ENCODE measurements around the gene SLC6A6.

SLC6A6 gene

DNA sequence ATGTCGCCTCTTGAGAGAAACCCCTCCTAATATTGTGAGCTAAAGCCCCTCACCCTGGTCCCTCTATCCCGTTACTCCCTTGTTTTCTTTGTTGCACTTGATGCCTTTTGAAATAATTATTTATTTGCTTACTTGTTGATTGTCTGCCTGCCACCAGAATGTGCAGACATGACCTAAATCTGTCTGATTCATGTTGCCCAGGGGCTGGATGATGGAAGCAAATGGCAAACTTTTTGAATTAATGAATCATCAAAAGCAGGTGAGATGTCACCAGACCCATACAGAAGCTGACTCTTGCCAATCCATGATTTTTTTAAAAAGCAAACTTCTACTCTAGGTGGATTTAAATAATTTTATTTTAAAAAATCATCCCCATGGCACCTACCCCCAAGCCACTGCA lies 88.4 kb downstream of the SLC6A6 start:
- DNase-seq, result no peak

DNA sequence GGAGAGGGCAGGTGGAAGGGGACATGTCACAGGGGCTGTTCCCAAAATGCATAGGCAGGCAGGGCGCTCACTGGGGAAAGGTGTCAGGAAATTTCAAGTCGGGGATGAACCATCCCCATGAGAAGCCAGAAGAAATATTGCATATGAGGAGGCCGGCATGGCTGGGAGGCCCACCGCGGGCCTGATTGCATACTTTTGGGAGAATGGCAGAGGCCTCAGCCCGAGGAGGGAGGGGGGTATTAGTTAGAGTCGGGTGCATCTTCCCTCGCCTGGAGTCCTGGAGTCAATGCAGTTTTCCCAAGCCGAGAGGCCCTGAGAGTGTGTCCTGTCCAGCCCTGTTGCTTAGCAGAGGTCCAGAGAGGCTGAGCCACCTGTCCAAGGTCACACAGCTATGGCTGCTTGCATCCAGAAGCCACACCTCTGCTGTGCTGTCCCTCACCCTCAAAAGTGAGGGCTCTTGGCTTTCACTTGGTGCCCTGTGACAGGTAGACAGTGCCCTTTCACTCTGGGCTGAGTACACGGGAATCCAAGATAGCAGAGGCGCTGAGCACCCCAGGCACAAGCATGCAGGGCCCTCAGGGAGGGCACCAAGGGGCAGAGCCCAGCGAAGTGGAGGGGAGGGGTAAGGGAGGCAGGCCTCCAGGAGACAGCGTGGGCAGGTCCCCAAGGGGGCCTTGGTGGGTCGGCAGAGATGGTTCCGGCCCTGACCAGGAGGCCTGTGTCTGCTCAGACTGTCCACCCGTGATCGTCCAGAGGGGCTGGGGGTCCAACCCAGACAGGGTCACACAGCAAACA lies 89.2 kb downstream of the SLC6A6 start:
- no peak for DNase-seq

DNA sequence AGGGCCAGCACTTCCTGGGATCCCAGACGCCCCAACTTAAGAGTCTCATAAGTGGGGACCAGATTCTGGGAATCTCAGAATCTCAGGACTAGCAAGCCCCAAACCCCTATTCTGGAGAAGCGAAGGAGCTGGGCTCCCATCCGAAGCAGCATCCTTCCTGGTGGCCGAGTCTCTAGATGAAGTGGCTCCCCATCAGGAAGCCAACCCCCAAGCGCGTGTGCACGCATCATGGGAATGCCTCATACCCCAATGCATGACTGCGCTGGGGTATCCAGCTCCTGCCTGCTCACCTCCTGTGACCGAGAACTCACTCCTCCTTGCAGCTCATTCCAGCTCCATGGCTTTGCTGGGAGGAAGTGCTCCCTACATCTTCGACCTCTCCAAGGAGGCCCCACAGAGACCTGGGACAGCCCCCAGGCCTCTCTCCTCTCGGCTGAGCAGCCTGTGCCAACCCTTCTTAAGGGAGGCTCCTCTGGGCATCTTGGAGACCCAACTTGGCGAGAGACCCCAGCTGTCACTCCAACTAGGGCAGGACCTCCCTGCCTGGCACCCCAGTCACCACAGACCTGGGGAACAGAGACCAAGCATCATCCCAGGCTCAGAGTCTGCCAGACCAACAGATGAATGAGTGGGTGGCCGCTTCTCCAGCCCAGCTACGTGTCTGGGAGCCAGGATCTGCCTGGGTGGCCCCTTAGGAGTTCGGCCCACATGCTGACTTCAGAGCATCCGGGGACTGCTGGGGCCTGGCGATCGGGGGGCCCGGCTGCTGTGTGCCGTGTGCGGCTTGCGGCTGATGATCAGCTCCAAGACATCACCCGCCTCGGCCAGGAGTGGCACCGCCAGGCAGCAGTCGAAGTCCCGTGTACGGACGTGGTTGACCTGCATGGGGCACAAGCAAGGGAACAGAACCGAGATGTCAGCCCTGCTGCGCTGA lies 90.8 kb downstream of the SLC6A6 start:
- DNase-seq, result no peak

DNA sequence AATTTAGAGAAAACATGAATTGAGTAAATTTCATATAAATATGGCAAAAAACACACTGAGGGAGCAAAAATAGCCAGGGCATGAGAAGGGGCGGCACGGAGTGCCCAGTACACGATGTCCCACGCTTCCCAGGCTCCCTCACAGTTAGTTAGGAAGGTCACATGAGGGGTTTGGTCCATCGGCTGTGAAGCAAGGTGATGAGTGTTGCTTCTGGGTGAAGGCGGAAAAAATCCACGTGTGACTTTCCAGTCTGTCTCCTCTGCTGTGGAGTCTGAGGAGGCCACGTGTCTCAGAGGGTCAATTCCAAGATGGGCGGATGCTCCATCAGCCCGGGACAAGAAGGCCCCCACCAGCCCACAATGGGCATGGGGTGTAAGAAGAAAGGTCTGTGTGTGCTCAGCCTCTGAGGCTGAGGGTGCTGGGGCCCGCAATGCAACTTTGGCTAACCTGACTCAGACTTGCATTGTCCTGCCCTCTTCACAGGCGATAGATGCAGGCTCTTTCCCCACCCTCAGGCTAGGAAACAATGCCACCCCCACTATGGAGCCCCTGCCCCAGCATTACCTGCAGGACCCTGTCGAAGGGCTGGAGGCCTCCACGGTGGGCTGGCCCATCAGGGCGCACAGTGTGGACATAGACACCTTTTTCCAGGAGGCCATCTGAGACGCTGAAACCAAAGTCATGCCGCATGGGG lies 92.0 kb downstream of the SLC6A6 start:
- no peak for DNase-seq

DNA sequence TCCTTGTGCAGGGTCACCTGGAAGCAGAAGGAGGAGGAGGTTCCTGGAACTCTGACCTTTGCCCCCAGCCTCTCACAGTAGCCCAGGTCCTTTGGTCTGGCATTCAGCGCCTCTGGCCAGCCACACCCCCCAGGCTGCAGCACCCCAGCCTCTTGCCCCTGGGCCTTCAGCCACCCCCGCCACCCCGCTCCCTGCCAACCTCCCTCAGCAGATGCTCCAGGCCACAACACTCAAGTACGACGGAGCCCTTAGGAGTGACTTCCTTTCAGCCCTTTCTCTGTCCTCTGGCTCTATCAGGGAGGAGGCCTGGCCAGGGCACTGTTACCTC lies 92.5 kb downstream of the SLC6A6 start:
- no peak for DNase-seq

DNA sequence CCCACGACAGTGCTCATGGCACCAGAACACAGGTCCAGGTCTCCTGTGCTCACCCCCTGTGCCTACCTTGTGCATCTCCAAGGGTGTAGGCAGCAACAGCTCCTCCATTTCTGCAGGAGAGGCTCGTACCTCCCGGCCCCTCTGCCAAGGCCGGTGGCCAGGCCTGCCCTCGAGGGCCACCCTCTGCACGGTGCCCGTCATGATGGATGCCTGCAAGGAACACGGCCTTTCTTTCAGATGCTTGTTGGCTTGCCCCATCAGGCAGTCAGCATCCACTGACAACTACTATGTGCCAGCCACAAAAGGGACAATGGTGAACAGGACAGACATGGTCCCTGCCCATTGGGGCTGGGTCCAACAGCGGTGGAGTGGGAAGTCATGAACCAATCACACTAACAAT lies 93.9 kb downstream of the SLC6A6 start:
- DNase-seq, result no peak

DNA sequence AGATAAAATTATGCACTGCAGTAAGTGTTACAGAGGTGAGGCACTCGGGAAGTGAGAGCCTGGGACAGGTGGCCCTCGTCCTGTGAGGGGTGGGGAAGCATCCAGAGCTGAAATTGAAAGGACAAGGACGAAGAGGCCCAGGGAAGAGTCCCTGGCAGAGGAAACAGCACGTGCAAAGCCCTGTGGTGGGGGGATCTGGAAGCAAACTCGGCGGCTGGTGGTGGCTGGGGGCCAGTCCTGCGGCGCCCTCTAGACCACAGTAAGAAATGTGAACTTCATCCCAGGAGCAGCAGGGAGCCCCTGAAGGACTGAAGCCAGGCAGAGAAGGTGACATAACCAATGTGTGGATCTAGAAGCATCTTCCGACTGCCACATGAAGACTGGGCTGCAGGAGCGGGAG lies 94.9 kb downstream of the SLC6A6 start:
- DNase-seq, result no peak

DNA sequence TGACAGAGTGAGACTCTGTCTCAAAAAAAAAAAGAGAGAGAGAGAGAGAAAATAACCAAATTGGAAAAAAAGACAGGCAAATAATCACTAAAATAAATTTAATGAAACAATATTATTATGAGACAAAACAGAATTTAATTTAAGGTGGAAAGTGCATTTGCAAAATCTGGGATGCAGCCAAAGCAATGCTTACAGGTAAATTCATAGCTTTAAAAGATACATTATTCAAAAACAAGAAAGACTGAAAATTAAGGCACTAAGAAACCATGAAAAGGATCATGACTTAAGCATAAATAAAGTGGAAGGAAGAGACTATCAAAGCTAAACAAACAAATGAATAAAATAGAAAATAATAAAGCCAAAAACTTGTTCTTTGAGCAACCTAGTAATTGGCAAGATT lies 100.1 kb downstream of the SLC6A6 start:
- DNase-seq, result no peak

DNA sequence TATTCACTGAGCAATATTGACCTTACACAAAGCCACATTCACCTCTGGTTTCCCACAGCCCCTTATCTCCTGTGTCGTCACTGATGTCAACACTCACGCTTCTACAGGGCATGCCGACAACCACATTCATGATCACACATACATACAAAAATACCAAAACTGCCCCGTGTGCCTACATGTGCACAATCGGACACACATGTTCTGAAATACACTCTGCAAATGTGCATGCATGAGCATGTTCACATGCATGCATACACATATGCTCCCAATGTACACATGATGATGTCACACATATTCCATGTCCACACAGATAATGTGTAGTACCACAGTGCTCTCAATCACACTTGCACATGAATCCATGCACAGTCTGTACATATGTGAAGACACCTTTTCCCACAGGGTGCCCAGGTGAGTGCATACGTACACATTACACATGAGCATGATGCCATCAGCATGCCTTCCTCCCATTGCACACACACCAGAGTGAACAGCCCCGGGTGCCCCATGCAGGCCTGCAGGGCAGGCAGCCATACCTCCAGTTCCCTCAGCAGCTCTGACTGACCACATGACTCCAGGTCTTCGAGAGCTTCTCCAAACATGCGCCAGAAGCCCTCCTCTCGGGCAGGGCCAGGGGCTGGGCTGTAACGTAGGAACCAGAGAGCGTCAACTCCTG lies 100.8 kb downstream of the SLC6A6 start:
- DNase-seq, result no peak

DNA sequence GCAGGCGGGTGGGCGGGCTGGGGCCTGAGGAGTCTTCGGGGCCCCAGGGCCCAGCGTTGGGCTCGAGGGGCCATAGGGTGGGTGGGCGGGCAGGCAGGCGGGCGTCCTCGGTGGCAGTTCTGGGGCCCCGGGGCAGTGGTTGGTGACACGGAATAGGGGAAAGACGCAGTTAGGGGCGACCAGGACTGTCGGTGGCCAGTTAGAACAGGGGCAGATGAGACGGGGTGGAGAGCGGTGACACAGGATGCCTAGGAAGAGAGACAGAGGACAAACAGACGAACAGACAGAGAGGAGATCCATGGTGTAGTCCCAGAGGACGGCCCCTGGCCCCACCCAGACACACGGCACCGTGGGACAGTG lies 101.3 kb downstream of the SLC6A6 start:
- no peak for DNase-seq

DNA sequence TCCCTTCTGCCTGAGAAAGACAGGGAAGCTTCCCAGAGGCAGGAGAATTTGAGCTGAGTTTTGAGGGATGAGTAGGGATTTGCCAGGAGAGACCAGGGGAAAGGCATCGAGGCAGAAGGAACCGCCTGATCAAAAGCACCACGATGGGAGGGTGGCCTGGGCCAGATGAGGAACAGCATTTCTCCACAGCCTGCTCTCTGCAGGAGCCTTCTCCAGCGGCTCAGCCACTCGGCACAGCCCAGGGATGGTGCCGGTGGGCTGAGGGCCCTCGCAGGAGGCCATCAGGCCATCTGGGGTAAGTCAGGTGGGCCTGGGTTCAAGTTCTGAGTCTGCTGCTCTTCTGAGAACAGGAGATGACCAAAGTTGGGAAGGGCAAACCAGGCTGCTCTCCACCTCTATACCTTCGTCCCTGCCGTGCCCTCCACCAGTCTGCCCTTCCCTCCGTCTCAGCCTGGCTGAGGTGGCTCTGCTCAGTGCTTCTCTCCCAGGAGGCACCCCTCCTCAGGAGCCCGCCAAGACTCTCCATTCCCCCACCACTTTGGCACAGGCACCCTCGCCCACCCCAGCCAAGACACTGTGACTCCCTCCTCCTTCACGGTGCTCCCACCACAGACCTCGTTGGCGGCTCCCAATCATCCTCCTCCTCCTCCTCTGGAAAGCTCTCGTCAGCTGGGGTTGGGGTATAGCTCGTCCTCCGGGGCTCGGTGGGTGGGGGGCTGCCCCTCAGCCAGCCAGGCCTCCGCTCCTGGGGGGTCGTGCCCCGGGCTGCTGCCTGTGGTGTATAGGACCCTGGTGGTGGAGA lies 102.8 kb downstream of the SLC6A6 start:
- DNase-seq, result no peak

DNA sequence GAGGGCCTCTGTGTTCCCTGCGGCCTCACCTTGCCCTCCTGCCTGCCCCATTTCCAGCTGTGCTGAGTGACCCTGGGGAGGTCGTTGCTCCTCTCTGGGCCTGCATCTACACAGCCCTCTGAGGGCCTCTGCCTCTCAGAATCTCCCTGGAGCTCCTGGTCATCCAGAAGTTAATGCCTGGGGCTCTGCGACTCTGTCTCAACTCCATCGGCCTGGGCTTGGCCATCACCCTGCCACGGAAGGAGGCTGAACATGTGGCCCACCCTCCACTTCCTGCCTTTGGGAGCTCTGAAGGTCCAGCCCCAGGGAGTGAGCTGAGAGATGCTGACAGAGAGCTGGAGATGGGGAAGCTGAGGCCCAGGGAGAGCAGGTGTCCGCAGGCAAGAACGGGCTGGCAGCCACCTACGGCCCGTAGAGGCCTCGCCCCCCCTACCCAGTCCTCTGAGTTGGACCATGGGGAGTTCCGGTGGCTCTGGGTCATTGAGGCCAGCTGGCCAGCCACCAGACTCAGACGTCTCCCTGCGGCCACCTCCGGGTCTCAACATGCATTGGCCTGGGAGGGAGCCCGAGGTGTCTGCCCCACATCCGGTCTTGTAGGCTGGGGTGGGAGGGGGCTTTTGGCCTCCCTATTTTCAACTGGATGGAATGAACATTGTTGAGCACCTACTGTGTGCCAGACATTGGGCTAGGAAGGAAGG lies 103.5 kb downstream of the SLC6A6 start:
- no peak for DNase-seq

DNA sequence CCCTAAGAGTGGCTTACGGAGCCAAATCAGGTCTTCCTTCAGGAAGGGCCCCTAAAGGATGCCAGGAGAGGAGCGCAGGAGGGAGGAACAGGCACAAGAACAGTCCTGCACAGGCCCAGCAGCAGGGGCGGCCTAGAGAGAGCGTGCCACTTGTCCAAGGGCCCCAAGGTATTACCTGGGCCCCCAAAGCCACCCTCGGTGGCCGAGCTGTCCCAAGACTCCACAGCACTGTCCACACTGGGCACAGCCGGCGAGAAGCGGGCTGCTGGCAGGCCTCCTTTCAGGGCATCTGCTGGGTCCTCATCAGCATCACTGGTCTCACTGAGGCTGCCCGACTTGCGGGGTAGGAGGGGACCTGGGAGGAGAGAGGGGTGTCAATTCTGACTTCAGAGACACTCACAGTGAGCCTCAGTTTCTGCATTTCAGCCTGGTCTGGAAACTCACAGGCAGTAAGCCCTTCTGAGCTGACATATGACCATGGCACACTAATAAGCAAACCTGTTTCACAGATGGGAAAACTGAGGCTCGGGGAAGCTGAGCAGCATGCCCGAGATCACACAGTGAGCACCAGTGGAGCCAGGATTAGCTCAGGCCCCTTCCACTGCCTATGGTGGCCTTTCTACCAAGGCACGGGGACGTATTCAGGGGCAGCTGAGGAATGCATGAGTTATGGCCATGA lies 104.4 kb downstream of the SLC6A6 start:
- DNase-seq, result no peak

DNA sequence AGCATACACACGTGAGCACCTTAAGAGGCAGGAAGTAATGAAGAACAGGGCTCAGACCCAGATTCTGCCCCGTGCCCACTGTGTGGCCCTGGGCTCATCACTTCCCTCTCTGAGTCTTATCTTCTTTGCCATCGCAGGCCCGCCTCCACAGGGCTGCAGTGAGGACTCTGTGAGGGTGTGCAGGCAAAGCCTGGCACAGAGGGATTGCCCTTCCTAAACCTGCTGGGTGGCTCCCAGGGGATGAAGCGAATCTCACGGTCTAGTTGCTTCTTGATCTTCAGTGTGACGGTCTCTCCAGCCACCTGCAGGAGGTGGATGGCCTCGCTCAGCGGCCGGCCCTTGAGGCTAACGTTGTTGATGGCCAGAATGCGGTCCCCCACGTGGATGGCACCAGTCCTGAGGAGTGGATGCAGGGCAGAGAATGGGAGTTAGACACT lies 104.9 kb downstream of the SLC6A6 start:
- DNase-seq, result no peak

DNA sequence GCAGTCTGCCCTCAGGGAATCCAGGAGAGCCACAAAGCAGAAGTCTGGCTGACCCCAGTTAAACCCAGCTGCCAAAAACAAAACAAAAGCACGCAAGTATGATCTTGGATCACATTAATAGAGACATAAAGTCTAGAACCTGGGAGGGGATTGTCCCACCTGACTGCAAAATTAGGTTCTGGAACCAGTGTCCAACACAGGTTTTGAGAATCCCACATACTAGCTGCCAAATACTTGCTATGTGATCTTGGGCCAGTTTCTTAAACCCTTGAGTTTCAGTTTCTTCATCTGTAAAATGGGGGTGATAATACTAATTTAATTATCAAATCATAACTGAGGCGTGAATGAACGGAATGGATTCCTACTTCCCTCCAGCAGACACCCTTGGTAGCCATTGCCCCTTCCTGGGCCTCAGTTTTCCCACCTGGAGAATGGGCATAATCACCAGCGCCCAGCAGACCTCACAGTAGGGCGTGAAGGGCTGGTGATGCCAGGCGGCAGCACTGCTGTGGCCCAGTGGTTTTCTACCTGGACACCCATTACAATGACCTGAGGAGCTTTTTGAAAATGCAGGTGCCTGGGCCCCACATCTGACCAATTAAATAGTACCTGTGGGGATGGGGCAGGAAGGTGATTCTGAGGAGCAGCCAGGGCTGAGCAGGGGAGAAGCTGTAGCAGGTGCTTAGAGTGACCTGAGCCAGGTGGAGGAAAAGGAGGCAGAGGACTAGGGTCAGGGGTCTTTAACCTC lies 105.5 kb downstream of the SLC6A6 start:
- no peak for DNase-seq

DNA sequence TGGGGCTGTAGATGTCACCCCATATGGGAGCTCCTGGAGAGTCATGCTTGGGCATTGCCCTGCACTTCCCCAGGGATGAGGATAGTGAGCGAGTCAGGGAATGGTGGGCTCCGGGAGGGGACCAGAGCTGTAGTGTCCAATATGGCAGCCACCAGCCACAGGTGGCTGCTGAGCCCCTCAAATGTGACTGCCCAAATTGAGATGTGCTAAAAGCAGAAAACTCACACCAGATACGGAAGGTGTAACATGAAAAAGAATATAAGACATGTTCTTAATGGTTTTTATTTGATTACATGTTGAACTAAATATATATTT lies 106.1 kb downstream of the SLC6A6 start:
- DNase-seq, result no peak

DNA sequence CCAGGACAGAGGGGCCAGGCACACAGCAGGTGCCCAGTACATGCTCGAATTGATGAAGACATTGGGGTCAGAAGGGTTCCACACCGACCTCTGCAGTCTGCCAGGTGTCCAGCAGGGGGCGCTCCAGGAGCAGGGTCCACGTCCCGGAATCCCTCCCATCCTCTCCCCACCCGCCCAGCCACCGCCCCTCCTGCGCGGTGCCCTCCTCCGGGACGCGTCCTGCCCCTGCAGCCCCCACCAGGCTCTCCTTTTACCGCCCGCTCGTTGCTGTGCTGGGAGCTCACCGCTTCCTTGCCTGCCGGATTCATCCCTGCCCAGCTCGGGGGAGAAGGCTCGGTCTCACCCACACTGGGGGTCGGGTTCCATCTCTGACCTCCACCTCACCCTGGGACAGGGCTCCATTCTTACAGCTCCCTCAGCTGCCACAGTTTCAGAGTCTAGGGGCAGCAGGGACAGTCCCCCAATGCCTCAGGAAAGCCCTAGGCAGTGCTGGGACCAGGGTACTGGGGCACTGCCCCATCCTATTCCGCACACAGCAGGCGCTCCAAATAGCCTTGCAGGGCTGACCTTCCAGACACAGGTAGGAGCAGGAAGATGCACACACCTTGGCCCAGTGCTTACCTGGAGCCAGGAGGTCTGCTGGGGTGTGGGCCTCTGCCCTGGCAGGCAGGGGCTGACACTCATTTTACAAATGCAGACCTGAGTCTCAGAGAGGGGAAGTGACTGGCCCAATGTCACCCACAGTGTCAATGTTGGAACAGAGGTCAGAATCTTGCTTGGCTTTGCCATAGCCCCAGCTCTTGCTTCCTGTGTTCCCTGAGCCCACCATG lies 106.8 kb downstream of the SLC6A6 start:
- DNase-seq, result no peak

DNA sequence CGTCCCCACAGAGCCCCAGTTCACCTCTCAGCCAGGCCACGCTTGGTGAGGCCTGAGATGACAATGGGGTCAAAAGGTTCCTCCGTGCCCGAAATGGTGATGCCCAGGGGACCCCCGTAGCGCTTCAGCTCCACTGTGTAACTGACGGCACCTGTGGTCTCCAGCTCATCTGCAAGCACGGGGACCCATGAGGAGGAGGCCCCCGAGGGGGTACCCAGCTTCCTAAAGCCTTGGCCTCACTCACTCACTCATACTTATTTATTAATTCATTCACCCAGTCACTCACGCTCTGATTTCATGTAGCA lies 107.3 kb downstream of the SLC6A6 start:
- DNase-seq, result no peak

DNA sequence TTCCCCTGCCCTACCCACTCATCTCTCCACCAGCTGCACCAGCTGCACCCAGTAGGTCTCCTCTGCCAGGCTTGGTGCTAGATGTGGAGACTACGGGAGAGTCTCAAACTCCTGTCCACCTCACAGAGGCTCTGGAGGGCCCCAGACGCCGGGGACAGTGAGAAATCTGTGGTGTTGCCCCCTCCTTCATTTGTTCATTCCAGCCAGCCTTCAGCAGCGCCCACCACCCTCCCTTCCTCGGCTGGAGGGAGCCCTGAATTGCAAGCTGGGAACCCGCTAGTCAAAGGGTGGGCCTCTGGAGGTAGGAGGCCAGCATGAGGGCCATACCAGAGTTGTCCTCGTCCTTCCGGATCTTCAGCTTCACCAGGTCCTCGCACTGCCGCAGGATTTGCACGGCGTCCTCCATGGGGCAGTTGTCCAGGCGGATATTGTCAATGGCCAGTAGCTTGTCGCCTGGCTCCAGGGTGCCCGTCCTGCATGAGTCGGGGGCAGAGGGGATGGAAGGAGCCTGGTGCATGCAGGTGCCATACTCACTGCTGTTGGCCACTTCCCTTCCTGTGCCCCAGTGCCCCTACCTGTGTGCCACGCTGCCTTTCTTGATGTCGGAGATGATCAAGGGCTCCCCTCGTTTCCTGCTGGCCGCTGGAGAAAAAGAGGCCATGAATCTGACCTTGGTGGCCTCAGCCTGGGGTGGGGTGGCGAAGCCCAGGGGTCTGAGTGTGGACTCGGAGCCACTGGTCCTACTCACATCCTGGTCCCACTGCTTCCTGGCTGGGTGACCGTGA lies 108.6 kb downstream of the SLC6A6 start:
- DNase-seq, result no peak

All from NCI-H187 treated with DMSO at 0.1 percent for 48 hours (cell line).